GM21619 (cell line): ENCODE data around the gene VGF.
"Not testable (repeated sequence)": the region's sequence is repeated elsewhere in the genome, so short reads cannot be mapped to it uniquely, and the experiment has no call there.

Experiments
- ATAC-seq: cut with Tn5 transposase; IDR thresholded peaks from one replicate; pipeline ENCODE4 v1.9.1; 2021; ENCODE audit not compliant: unreplicated experiment

VGF gene

GRCh38 chr7:101165075-101165957 lies at the start of gene VGF:
VGF (minus strand) TSS chr7:101165569; CDS start chr7:101164843, 726 bp downstream.
- peak; percentile 71 for ATAC-seq

- no peak for ATAC-seq
These were observed 46.6 kb upstream of the VGF start for GRCh38 chr7:101212014-101212413.

- no peak for ATAC-seq
These were observed 46.1 kb upstream of the VGF start for GRCh38 chr7:101211501-101211900.

- ATAC-seq: no peak
These were observed 44.8 kb upstream of the VGF start for GRCh38 chr7:101210143-101210542.

GRCh38 chr7:101208794-101209193 lies 43.4 kb upstream of the VGF start:
- ATAC-seq: no peak

GRCh38 chr7:101207459-101207858 lies 42.1 kb upstream of the VGF start:
- ATAC-seq: no peak

- no peak for ATAC-seq
These were observed 41.3 kb upstream of the VGF start for GRCh38 chr7:101206665-101207042.

- ATAC-seq: no peak
These were observed 40.7 kb upstream of the VGF start for GRCh38 chr7:101205901-101206664.

GRCh38 chr7:101203740-101204738 lies 38.7 kb upstream of the VGF start:
- ATAC-seq: not testable (repeated sequence)

GRCh38 chr7:101202603-101202918 lies 37.2 kb upstream of the VGF start:
- ATAC-seq: no peak

GRCh38 chr7:101201695-101202602 lies 36.6 kb upstream of the VGF start:
- ATAC-seq: no peak

GRCh38 chr7:101200862-101201599 lies 35.7 kb upstream of the VGF start, which contains the start of gene MOGAT3:
MOGAT3 (minus strand) TSS chr7:101201036; CDS start chr7:101200854, 182 bp downstream.
- ATAC-seq: no peak

GRCh38 chr7:101200504-101200861 lies 35.1 kb upstream of the VGF start:
- ATAC-seq: no peak

- not testable (repeated sequence) for ATAC-seq
These were observed 34.2 kb upstream of the VGF start for GRCh38 chr7:101199522-101199921.

GRCh38 chr7:101198476-101198875 lies 33.1 kb upstream of the VGF start:
- no peak for ATAC-seq

- ATAC-seq: no peak
These were observed 32.6 kb upstream of the VGF start for GRCh38 chr7:101197991-101198390.

- no peak for ATAC-seq
These were observed 30.5 kb upstream of the VGF start for GRCh38 chr7:101195884-101196283.

GRCh38 chr7:101189109-101189508 lies 23.7 kb upstream of the VGF start:
- ATAC-seq: no peak

- ATAC-seq: no peak
These were observed 21.6 kb upstream of the VGF start for GRCh38 chr7:101186844-101187428.
